ENCODE measurements around the gene CCDC146. TPM values are rescaled to one million over a fixed set of nuclear protein-coding genes. Genes with fewer than 3 reads are reported as not detected.
"Not testable (repeated sequence)": the region's sequence is repeated elsewhere in the genome, so short reads cannot be mapped to it uniquely, and the experiment has no call there.

CCDC146 gene
- total RNA-seq, 1 experiment from 2014 or later = 3.3 TPM

GRCh38 chr7:77128582-77129410 lies 6.4 kb downstream of the CCDC146 start:
- DNase-seq (ENCODE audit: low read depth); in situ Hi-C loops (cut with HindIII; ENCODE audit: low pct_unique_long_range_greater_than_20kb, low sequenced_read_pairs): not testable (repeated sequence)

GRCh38 chr7:77131781-77132180 lies 9.4 kb downstream of the CCDC146 start:
- DNase-seq (ENCODE audit: low read depth); in situ Hi-C loops (cut with HindIII; ENCODE audit: low pct_unique_long_range_greater_than_20kb, low sequenced_read_pairs): not testable (repeated sequence)

- DNase-seq (ENCODE audit: low read depth); in situ Hi-C loops (cut with HindIII; ENCODE audit: low pct_unique_long_range_greater_than_20kb, low sequenced_read_pairs): not testable (repeated sequence)
Observed at GRCh38 chr7:77138668-77139067, 16.3 kb downstream of the CCDC146 start.

GRCh38 chr7:77140291-77140690 lies 17.9 kb downstream of the CCDC146 start:
- DNase-seq (ENCODE audit: low read depth); in situ Hi-C loops (cut with HindIII; ENCODE audit: low pct_unique_long_range_greater_than_20kb, low sequenced_read_pairs): not testable (repeated sequence)

- in situ Hi-C loops (cut with HindIII; ENCODE audit: low pct_unique_long_range_greater_than_20kb, low sequenced_read_pairs) = not testable (repeated sequence)
Observed at GRCh38 chr7:77152232-77152631, 29.8 kb downstream of the CCDC146 start.

GRCh38 chr7:77154917-77155464 lies 32.6 kb downstream of the CCDC146 start:
- DNase-seq (ENCODE audit: low read depth); in situ Hi-C loops (cut with HindIII; ENCODE audit: low pct_unique_long_range_greater_than_20kb, low sequenced_read_pairs): not testable (repeated sequence)

More at GRCh38 chr7:77152232-77152631, 29.8 kb downstream of the CCDC146 start:
- not testable (repeated sequence) for DNase-seq (ENCODE audit: low read depth)

GRCh38 chr7:77155601-77156377 lies 33.4 kb downstream of the CCDC146 start:
- DNase-seq (ENCODE audit: low read depth); in situ Hi-C loops (cut with HindIII; ENCODE audit: low pct_unique_long_range_greater_than_20kb, low sequenced_read_pairs): not testable (repeated sequence)

- in situ Hi-C loops (cut with HindIII; ENCODE audit: low pct_unique_long_range_greater_than_20kb, low sequenced_read_pairs); DNase-seq (ENCODE audit: low read depth): not testable (repeated sequence)
Observed at GRCh38 chr7:77157034-77157433, 34.6 kb downstream of the CCDC146 start.

- in situ Hi-C loops (cut with HindIII; ENCODE audit: low pct_unique_long_range_greater_than_20kb, low sequenced_read_pairs) = no loop called here
- DNase-seq (ENCODE audit: low read depth) = no peak
Observed at GRCh38 chr7:77157446-77157845, 35.0 kb downstream of the CCDC146 start.

- DNase-seq (ENCODE audit: low read depth); in situ Hi-C loops (cut with HindIII; ENCODE audit: low pct_unique_long_range_greater_than_20kb, low sequenced_read_pairs): not testable (repeated sequence)
Observed at GRCh38 chr7:77171073-77171472, 48.7 kb downstream of the CCDC146 start.

- DNase-seq (ENCODE audit: low read depth) = not testable (repeated sequence)
Observed at GRCh38 chr7:77172437-77173172, 50.2 kb downstream of the CCDC146 start.

GRCh38 chr7:77174418-77174817 lies 52.0 kb downstream of the CCDC146 start:
- in situ Hi-C loops (cut with HindIII; ENCODE audit: low pct_unique_long_range_greater_than_20kb, low sequenced_read_pairs); DNase-seq (ENCODE audit: low read depth): not testable (repeated sequence)

More at GRCh38 chr7:77172437-77173172, 50.2 kb downstream of the CCDC146 start:
- in situ Hi-C loops (cut with HindIII; ENCODE audit: low pct_unique_long_range_greater_than_20kb, low sequenced_read_pairs) = not testable (repeated sequence)

GRCh38 chr7:77175274-77175800 lies 52.9 kb downstream of the CCDC146 start:
- in situ Hi-C loops (cut with HindIII; ENCODE audit: low pct_unique_long_range_greater_than_20kb, low sequenced_read_pairs); DNase-seq (ENCODE audit: low read depth): not testable (repeated sequence)

GRCh38 chr7:77177321-77177904 lies 55.0 kb downstream of the CCDC146 start:
- DNase-seq (ENCODE audit: low read depth); in situ Hi-C loops (cut with HindIII; ENCODE audit: low pct_unique_long_range_greater_than_20kb, low sequenced_read_pairs): not testable (repeated sequence)

GRCh38 chr7:77178024-77178423 lies 55.6 kb downstream of the CCDC146 start:
- in situ Hi-C loops (cut with HindIII; ENCODE audit: low pct_unique_long_range_greater_than_20kb, low sequenced_read_pairs); DNase-seq (ENCODE audit: low read depth): not testable (repeated sequence)

GRCh38 chr7:77181015-77181595 lies 58.7 kb downstream of the CCDC146 start:
- in situ Hi-C loops (cut with HindIII; ENCODE audit: low pct_unique_long_range_greater_than_20kb, low sequenced_read_pairs) = no loop called here
- no peak for DNase-seq (ENCODE audit: low read depth)

- in situ Hi-C loops (cut with HindIII; ENCODE audit: low pct_unique_long_range_greater_than_20kb, low sequenced_read_pairs) = no loop called here
- DNase-seq (ENCODE audit: low read depth) = no peak
Observed at GRCh38 chr7:77181734-77182133, 59.3 kb downstream of the CCDC146 start.

All from Caki2 (cell line).